GM18517 (cell line): Measurements from ENCODE around the gene GALNT2.

Experiments used
- ATAC-seq: cut with Tn5 transposase; IDR thresholded peaks from one replicate; pipeline ENCODE4 v1.9.1; 2021; ENCODE audit warnings: mild to moderate bottlenecking, moderate library complexity; ENCODE audit not compliant: unreplicated experiment

Gene GALNT2

GRCh38 chr1:230050973-230051735 is 15.9 kb upstream of the GALNT2 start:
- ATAC-seq: no peak

GRCh38 chr1:230052018-230052417 is 15.0 kb upstream of the GALNT2 start:
- no peak for ATAC-seq

GRCh38 chr1:230052665-230053064 is 14.4 kb upstream of the GALNT2 start:
- no peak for ATAC-seq

- ATAC-seq: no peak
These were observed 12.8 kb upstream of the GALNT2 start for GRCh38 chr1:230054092-230054749.

GRCh38 chr1:230056098-230056497 is 10.9 kb upstream of the GALNT2 start:
- ATAC-seq: no peak

- no peak for ATAC-seq
These were observed 9.9 kb upstream of the GALNT2 start for GRCh38 chr1:230057100-230057499.

GRCh38 chr1:230057681-230058565 is 9.1 kb upstream of the GALNT2 start:
- ATAC-seq: no peak

GRCh38 chr1:230058626-230059025 is 8.4 kb upstream of the GALNT2 start:
- no peak for ATAC-seq

- no peak for ATAC-seq
These were observed 5.2 kb upstream of the GALNT2 start for GRCh38 chr1:230061801-230062200.

GRCh38 chr1:230062521-230062920 is 4.5 kb upstream of the GALNT2 start:
- ATAC-seq: no peak

GRCh38 chr1:230064283-230064682 is 2.8 kb upstream of the GALNT2 start:
- ATAC-seq: no peak

- no peak for ATAC-seq
These were observed 1.9 kb upstream of the GALNT2 start for GRCh38 chr1:230065161-230065560.

GRCh38 chr1:230065571-230065970 is 1.5 kb upstream of the GALNT2 start:
- ATAC-seq: no peak

- no peak for ATAC-seq
These were observed 1.0 kb upstream of the GALNT2 start for GRCh38 chr1:230066031-230066430.

GRCh38 chr1:230067419-230067870 is 407 bp downstream of the GALNT2 start:
- ATAC-seq: no peak

GRCh38 chr1:230067871-230068620 is 1.0 kb downstream of the GALNT2 start:
- no peak for ATAC-seq

- no peak for ATAC-seq
These were observed 1.5 kb downstream of the GALNT2 start for GRCh38 chr1:230068621-230068873.

- no peak for ATAC-seq
These were observed 2.1 kb downstream of the GALNT2 start for GRCh38 chr1:230068952-230069684.

GRCh38 chr1:230069796-230070195 is 2.8 kb downstream of the GALNT2 start:
- no peak for ATAC-seq
